Measurements from ENCODE around the gene REPIN1.

DNA sequence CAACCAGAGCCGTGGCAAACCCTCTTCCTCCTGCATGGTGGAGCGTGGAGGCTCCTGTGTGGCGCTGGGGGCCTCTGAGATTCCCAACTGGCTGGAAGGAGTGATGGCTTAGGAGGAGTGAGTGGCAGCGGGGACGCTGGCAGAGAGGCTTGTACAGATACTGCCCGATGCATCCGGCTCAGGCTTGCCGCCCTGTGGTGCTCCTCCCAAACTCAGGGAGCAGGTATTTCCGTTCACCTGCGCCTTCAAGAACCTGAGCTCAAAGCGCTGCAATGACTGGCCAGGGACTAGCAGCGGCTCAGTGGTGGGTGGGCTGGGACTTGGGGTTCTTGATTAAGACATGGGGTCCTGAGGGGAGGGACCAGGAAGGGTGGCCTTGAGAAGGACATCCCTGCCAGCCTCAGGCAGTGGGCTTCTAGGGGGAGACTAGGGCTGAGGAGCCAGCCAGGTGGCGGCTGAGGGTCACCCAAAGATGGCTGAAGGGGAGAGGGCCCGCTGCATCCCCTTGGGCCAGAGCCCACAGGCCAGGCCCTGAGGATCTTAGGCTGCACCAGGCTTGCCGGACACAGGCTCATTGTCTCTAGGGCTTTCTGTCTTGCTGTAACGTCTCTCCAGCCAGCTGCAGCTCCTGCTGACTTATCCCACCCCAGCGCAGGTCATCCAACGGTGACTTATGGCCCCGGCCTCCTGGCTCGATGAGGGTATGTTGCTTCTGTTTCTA is 13.7 kb downstream of the REPIN1 start:
- TF ChIP-seq, protein P1, sequence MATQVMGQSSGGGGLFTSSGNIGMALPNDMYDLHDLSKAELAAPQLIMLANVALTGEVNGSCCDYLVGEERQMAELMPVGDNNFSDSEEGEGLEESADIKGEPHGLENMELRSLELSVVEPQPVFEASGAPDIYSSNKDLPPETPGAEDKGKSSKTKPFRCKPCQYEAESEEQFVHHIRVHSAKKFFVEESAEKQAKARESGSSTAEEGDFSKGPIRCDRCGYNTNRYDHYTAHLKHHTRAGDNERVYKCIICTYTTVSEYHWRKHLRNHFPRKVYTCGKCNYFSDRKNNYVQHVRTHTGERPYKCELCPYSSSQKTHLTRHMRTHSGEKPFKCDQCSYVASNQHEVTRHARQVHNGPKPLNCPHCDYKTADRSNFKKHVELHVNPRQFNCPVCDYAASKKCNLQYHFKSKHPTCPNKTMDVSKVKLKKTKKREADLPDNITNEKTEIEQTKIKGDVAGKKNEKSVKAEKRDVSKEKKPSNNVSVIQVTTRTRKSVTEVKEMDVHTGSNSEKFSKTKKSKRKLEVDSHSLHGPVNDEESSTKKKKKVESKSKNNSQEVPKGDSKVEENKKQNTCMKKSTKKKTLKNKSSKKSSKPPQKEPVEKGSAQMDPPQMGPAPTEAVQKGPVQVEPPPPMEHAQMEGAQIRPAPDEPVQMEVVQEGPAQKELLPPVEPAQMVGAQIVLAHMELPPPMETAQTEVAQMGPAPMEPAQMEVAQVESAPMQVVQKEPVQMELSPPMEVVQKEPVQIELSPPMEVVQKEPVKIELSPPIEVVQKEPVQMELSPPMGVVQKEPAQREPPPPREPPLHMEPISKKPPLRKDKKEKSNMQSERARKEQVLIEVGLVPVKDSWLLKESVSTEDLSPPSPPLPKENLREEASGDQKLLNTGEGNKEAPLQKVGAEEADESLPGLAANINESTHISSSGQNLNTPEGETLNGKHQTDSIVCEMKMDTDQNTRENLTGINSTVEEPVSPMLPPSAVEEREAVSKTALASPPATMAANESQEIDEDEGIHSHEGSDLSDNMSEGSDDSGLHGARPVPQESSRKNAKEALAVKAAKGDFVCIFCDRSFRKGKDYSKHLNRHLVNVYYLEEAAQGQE (IDR thresholded peaks at IDR 0.05; ENCODE audit: borderline replicate concordance): no peak
- TF ChIP-seq, protein P1 (CRISPR knock-in tag; IDR thresholded peaks at IDR 0.05; ENCODE audit: low read depth): no peak
- TF ChIP-seq ZC3H11A (IDR thresholded peaks at IDR 0.05; ENCODE audit: low read depth, low read length) (no peak), POLR2A (conservative IDR thresholded peaks at IDR 0.05) (no peak), NRF1 (conservative IDR thresholded peaks at IDR 0.05 in 1 of 2, IDR thresholded peaks at IDR 0.05 in 1 of 2) (no peak), CAMTA2 (CRISPR knock-in tag; conservative IDR thresholded peaks at IDR 0.05) (no peak), FOSL1 (tag; conservative IDR thresholded peaks at IDR 0.05) (no peak), SP2 (IDR thresholded peaks at IDR 0.05; ENCODE audit: extremely low read depth, low read depth, low read length, poor library complexity, severe bottlenecking) (no peak), ZNF12 (CRISPR knock-in tag; IDR thresholded peaks at IDR 0.05) (no peak), JUN (IDR thresholded peaks at IDR 0.05; ENCODE audit: borderline replicate concordance, low read depth, low read length) (no peak), JUN (CRISPR knock-in tag; IDR thresholded peaks at IDR 0.05; ENCODE audit: borderline replicate concordance) (no peak), RBM22 (IDR thresholded peaks at IDR 0.05; ENCODE audit: low read depth, low read length, poor library complexity, severe bottlenecking) (no peak), ZNF76 (CRISPR knock-in tag; IDR thresholded peaks at IDR 0.05; ENCODE audit: borderline replicate concordance) (no peak), ZNF175 (CRISPR knock-in tag; IDR thresholded peaks at IDR 0.05; ENCODE audit: low read depth) (no peak)
- TF ChIP-seq, protein P2, sequence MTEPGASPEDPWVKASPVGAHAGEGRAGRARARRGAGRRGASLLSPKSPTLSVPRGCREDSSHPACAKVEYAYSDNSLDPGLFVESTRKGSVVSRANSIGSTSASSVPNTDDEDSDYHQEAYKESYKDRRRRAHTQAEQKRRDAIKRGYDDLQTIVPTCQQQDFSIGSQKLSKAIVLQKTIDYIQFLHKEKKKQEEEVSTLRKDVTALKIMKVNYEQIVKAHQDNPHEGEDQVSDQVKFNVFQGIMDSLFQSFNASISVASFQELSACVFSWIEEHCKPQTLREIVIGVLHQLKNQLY (CRISPR knock-in tag; conservative IDR thresholded peaks at IDR 0.05): no peak

Measured in K562 (cell line).